HFF-Myc (cell line): ENCODE results near the gene ATXN7L2.

Experiments
- DNase-seq: peaks from one replicate; pipeline ENCODE4 v3.0.0-alpha.2; 2011; ENCODE audit warnings: low read depth; ENCODE audit errors: extremely low read depth
- H3K4me3 ChIP-seq: replicated peaks from 2 replicates; pipeline ENCODE4 v1.5.1; 2011; ENCODE audit warnings: low read depth, mild to moderate bottlenecking, control low read depth, low read length
- TF ChIP-seq, protein P1 (sequence below): IDR thresholded peaks from 2 replicates; pipeline ENCODE4 v1.5.1; 2012; ENCODE audit warnings: mild to moderate bottlenecking, low read depth, low read length, control low read depth; ENCODE audit errors: missing control alignments

ATXN7L2 gene

DNA sequence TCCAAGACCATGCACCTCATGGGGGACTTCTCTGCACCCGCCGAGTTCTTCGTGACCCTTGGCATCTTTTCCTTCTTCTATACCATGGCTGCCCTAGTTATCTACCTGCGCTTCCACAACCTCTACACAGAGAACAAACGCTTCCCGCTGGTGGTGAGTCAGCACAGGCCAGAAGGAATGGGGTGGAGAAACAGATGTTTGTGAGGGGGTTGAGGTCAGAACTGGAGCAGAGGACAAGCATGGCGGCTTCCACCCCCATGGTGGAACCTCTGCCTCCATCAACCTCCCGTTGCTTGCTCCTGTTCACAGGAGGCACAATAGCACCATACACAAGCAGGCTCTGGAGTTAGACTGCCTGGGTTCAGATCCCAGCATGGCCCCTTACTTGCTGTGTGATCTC is 6.9 kb upstream of the ATXN7L2 start:
- no peak overlapping the region for H3K4me3 ChIP-seq
- TF ChIP-seq, protein P1, sequence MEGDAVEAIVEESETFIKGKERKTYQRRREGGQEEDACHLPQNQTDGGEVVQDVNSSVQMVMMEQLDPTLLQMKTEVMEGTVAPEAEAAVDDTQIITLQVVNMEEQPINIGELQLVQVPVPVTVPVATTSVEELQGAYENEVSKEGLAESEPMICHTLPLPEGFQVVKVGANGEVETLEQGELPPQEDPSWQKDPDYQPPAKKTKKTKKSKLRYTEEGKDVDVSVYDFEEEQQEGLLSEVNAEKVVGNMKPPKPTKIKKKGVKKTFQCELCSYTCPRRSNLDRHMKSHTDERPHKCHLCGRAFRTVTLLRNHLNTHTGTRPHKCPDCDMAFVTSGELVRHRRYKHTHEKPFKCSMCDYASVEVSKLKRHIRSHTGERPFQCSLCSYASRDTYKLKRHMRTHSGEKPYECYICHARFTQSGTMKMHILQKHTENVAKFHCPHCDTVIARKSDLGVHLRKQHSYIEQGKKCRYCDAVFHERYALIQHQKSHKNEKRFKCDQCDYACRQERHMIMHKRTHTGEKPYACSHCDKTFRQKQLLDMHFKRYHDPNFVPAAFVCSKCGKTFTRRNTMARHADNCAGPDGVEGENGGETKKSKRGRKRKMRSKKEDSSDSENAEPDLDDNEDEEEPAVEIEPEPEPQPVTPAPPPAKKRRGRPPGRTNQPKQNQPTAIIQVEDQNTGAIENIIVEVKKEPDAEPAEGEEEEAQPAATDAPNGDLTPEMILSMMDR, result no peak
- no peak for DNase-seq

DNA sequence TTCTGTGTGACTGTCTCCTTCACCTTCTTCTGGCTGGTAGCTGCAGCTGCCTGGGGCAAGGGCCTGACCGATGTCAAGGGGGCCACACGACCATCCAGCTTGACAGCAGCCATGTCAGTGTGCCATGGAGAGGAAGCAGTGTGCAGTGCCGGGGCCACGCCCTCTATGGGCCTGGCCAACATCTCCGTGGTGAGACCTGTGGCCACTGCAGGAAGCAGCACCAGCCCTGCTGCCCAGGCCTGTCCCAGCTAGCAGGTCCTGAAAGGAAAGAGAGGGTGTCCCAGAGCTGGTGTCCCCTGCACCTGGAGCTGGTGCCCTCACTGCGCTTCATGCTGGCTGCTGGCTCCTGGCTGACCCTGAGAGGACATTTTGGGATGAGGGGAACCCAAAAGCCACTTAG is 5.9 kb upstream of the ATXN7L2 start:
- TF ChIP-seq, protein P1, result no peak
- no peak for DNase-seq
- no peak overlapping the region for H3K4me3 ChIP-seq

DNA sequence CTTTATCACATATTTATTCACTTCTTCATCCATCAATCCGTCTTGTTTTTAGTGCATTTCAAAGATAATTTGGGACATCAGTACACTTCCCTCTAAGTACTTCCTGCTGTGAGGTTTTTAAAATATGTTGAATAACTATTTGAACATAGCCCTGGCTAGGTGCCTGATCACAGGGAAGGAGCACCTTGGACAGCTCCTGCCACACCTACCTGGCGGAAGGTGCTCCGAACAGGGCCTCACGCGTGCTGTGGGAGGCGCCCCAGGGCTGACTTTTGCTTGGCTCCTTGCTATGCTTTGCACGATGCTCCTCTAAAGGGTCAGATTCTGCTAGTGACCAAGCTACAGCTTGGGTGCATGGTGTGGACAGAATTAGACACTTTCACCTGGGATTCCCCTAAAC is 4.9 kb upstream of the ATXN7L2 start:
- H3K4me3 ChIP-seq, result no peak overlapping the region
- DNase-seq, result no peak
- TF ChIP-seq, protein P1, result no peak

DNA sequence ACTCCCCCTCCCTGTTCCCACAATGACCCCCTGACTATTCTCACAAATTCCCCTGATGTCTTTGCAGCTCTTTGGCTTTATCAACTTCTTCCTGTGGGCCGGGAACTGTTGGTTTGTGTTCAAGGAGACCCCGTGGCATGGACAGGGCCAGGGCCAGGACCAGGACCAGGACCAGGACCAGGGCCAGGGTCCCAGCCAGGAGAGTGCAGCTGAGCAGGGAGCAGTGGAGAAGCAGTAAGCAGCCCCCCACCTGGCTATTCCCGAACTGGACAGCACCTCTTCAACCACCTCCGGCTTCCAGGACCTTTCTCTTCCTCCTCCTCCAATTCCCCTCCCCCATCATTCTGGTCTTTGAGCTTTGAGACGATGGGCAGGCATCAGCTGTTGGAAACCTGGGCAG is 4.4 kb upstream of the ATXN7L2 start:
- no peak overlapping the region for H3K4me3 ChIP-seq
- no peak for DNase-seq
- TF ChIP-seq, protein P1, result no peak

DNA sequence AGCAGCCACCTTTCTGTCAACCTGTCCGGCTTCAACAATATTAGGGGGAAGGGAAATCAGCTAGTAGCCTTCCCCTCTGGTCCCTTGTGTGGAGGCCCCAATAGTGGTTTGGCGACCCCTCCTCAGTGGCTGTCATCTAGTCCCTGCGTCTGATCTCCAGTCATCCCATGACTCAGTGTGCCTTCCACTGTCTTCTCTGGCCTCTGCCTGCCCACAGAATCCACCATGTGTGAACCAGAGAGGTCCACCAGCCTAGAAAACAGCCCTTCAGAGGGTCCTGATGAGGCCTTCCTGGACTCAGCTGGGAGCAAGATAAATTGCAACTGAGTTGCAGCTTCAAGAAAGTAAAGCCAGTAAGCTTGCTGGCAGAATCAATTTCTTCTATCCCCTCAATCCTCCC is 3.8 kb upstream of the ATXN7L2 start:
- TF ChIP-seq, protein P1, result no peak
- no peak for DNase-seq

DNA sequence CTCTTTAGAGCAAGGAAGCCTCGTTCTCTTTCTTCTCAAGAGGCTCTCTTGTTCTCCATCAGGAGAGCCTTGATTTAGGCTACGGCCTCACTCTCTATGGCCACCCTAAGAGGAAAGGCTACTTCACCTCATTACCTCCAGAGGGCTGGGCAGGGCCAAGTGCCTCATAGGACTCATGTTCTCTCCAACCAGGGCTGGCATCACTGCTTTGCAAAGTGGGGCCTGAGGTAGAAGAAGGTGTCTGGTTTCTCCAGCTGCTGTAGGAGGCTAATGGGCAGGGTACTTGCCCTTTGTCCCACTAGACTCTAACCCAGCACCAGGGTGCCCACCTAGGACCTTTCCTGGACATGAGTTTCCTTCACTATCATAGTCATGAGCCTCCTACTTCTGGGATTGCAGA is 2.1 kb upstream of the ATXN7L2 start:
- TF ChIP-seq, protein P1, result no peak
- no peak for DNase-seq
- no peak overlapping the region for H3K4me3 ChIP-seq

More for the DNA sequence above, 3.8 kb upstream of the ATXN7L2 start:
- no peak overlapping the region for H3K4me3 ChIP-seq

DNA sequence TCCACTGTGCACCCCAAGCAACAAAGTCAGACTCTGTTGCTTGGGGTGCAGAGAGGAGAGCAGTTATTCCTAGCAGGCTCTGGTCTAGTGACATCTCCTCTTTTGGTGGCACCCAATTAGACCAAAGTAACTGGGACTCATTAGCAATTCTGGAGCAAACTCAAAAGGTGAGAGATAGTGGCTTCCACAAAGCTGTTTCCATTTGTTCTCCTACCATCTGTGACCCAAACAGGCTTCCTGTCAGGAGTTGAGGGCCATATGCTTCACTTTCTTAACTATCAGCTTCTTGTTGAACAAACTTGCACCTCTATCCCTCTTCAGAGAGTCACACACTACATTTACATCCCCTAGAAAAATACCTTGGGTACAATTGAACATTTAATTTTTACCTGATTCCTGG is 1.5 kb upstream of the ATXN7L2 start:
- DNase-seq, result no peak
- TF ChIP-seq, protein P1, result no peak
- no peak overlapping the region for H3K4me3 ChIP-seq
